Central memory CD8-positive, alpha-beta T cell (primary cell): ENCODE data around the gene RB1.

Experiments used
- ATAC-seq: fragments of 150-1000 bp; cut with Tn5 transposase; replicated peaks from 2 replicates; pipeline ENCODE4 v1.10.0; 2022; ENCODE audit warnings: mild to moderate bottlenecking, moderate FRiP score, moderate number of reproducible peaks; ENCODE audit not compliant: poor library complexity, severe bottlenecking; ENCODE audit errors: extremely low read depth
- DNase-seq, 2 donors: peaks; one replicate each; pipeline ENCODE4 v3.0.0; 2021; ENCODE audit warnings: low spot score in 2 of 2
- H3K27ac Mint-ChIP-seq: one replicate; pipeline ENCODE4 v1.8.0; 2022; ENCODE audit warnings: low read depth, mild to moderate bottlenecking, moderate library complexity, mixed read lengths
- H3K27me3 Mint-ChIP-seq: one replicate; pipeline ENCODE4 v1.8.0; 2022; ENCODE audit warnings: mixed read lengths
- H3K36me3 Mint-ChIP-seq: one replicate; pipeline ENCODE4 v1.8.0; 2022; ENCODE audit warnings: mild to moderate bottlenecking, moderate library complexity, mixed read lengths; ENCODE audit not compliant: insufficient read depth
- H3K4me1 Mint-ChIP-seq: one replicate; pipeline ENCODE4 v1.8.0; 2022; ENCODE audit warnings: mixed read lengths
- H3K4me3 Mint-ChIP-seq: one replicate; pipeline ENCODE4 v1.8.0; 2022; ENCODE audit warnings: mild to moderate bottlenecking, moderate library complexity, mixed read lengths
- H3K9me3 Mint-ChIP-seq: one replicate; pipeline ENCODE4 v1.8.0; 2022; ENCODE audit warnings: mixed read lengths

Gene RB1

GRCh38 chr13:48304143-48304876 is 759 bp downstream of the RB1 start:
- peaks cover 31% of the 10 kb centered on the region for H3K36me3 Mint-ChIP-seq
- peaks cover 33% of the 10 kb centered on the region for H3K4me1 Mint-ChIP-seq
- no peaks in the 10 kb centered on the region for H3K27me3 Mint-ChIP-seq
- H3K4me3 Mint-ChIP-seq = peak overlapping the region; percentile 95
- DNase-seq (no peak), ATAC-seq (peak; percentile 8)
- no peaks in the 10 kb centered on the region for H3K9me3 Mint-ChIP-seq
- H3K27ac Mint-ChIP-seq = peak overlapping the region; percentile 95

- Mint-ChIP-seq H3K27me3 (no peaks in the 10 kb centered on the region), H3K9me3 (no peaks in the 10 kb centered on the region), H3K36me3 (peaks cover 21% of the 10 kb centered on the region), H3K4me3 (no peak overlapping the region), H3K4me1 (peaks cover 40% of the 10 kb centered on the region), H3K27ac (no peak overlapping the region)
- ATAC-seq = no peak
- no peak for DNase-seq
Measured at GRCh38 chr13:48311223-48311622, 7.7 kb downstream of the RB1 start.

GRCh38 chr13:48315969-48316650 is 12.6 kb downstream of the RB1 start:
- Mint-ChIP-seq H3K36me3 (peaks cover 26% of the 10 kb centered on the region), H3K27me3 (no peaks in the 10 kb centered on the region), H3K27ac (peak overlapping the region; percentile 35), H3K4me1 (peaks cover 43% of the 10 kb centered on the region), H3K4me3 (no peak overlapping the region), H3K9me3 (no peaks in the 10 kb centered on the region)
- ATAC-seq (no peak), DNase-seq (no peak)

GRCh38 chr13:48316826-48317510 is 13.4 kb downstream of the RB1 start:
- DNase-seq = no peak
- Mint-ChIP-seq H3K36me3 (peaks cover 24% of the 10 kb centered on the region), H3K27me3 (no peaks in the 10 kb centered on the region), H3K4me1 (peaks cover 43% of the 10 kb centered on the region), H3K27ac (peak overlapping the region; percentile 35), H3K4me3 (peak overlapping the region; percentile 6), H3K9me3 (no peaks in the 10 kb centered on the region)
- no peak for ATAC-seq

GRCh38 chr13:48317511-48318376 is 14.2 kb downstream of the RB1 start:
- no peak overlapping the region for H3K4me3 Mint-ChIP-seq
- H3K27ac Mint-ChIP-seq = no peak overlapping the region
- H3K27me3 Mint-ChIP-seq = no peaks in the 10 kb centered on the region
- H3K9me3 Mint-ChIP-seq = no peaks in the 10 kb centered on the region
- no peak for DNase-seq
- no peak for ATAC-seq
- H3K4me1 Mint-ChIP-seq = peaks cover 37% of the 10 kb centered on the region
- peaks cover 25% of the 10 kb centered on the region for H3K36me3 Mint-ChIP-seq

GRCh38 chr13:48318377-48318811 is 14.8 kb downstream of the RB1 start:
- peak overlapping the region; percentile 79 for H3K4me3 Mint-ChIP-seq
- DNase-seq (no peak), ATAC-seq (no peak)
- no peaks in the 10 kb centered on the region for H3K27me3 Mint-ChIP-seq
- H3K36me3 Mint-ChIP-seq = peaks cover 22% of the 10 kb centered on the region
- no peaks in the 10 kb centered on the region for H3K9me3 Mint-ChIP-seq
- H3K27ac Mint-ChIP-seq = peak overlapping the region; percentile 79
- peaks cover 31% of the 10 kb centered on the region for H3K4me1 Mint-ChIP-seq

- Mint-ChIP-seq H3K4me3 (peak overlapping the region; percentile 79), H3K9me3 (no peaks in the 10 kb centered on the region), H3K27me3 (no peaks in the 10 kb centered on the region), H3K36me3 (peaks cover 21% of the 10 kb centered on the region), H3K4me1 (peaks cover 31% of the 10 kb centered on the region), H3K27ac (peak overlapping the region; percentile 79)
- ATAC-seq (no peak), DNase-seq (no peak)
Measured at GRCh38 chr13:48318821-48319511, 15.4 kb downstream of the RB1 start.

- no peak for DNase-seq
- Mint-ChIP-seq H3K4me1 (peaks cover 36% of the 10 kb centered on the region), H3K27ac (peak overlapping the region; percentile 79)
Measured at GRCh38 chr13:48319531-48320398, 16.2 kb downstream of the RB1 start.

GRCh38 chr13:48320399-48320790 is 16.8 kb downstream of the RB1 start:
- ATAC-seq = peak; percentile 37
- peaks cover 20% of the 10 kb centered on the region for H3K36me3 Mint-ChIP-seq
- H3K4me1 Mint-ChIP-seq = peaks cover 36% of the 10 kb centered on the region

More at GRCh38 chr13:48319531-48320398, 16.2 kb downstream of the RB1 start:
- Mint-ChIP-seq H3K36me3 (peaks cover 20% of the 10 kb centered on the region), H3K4me3 (peak overlapping the region; percentile 79), H3K27me3 (no peaks in the 10 kb centered on the region), H3K9me3 (no peaks in the 10 kb centered on the region)
- peak; percentile 54 for ATAC-seq

GRCh38 chr13:48320891-48321510 is 17.4 kb downstream of the RB1 start:
- DNase-seq = no peak
- peak overlapping the region; percentile 79 for H3K27ac Mint-ChIP-seq
- peaks cover 20% of the 10 kb centered on the region for H3K36me3 Mint-ChIP-seq

More at GRCh38 chr13:48320399-48320790, 16.8 kb downstream of the RB1 start:
- Mint-ChIP-seq H3K9me3 (no peaks in the 10 kb centered on the region), H3K27ac (peak overlapping the region; percentile 79), H3K4me3 (peak overlapping the region; percentile 79), H3K27me3 (no peaks in the 10 kb centered on the region)
- DNase-seq = no peak

DNA sequence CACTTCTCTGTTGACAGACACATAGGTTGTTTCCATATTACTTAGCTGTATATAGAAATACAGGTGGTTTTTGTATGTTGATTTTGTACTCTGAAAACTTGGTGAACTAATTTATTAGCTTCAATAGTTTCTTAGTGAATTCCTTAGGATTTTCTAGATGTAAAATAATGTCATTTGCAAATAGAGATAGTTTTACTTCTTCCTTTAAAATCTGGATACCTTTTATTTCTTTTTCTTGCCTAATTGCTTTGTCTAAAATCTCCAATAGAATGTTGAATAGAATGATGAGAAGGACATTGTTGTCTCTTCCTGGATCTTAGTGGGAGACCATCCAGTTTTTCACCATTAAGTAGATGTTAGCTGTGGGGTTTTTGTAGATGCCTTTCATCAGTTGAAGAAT is 18.7 kb downstream of the RB1 start:
- Mint-ChIP-seq H3K4me3 (peak overlapping the region; percentile 79), H3K9me3 (no peaks in the 10 kb centered on the region), H3K4me1 (peaks cover 37% of the 10 kb centered on the region), H3K27me3 (no peaks in the 10 kb centered on the region), H3K36me3 (peaks cover 18% of the 10 kb centered on the region), H3K27ac (no peak overlapping the region)
- DNase-seq = no peak
- ATAC-seq = no peak

More at GRCh38 chr13:48320891-48321510, 17.4 kb downstream of the RB1 start:
- Mint-ChIP-seq H3K9me3 (no peaks in the 10 kb centered on the region), H3K4me1 (peaks cover 36% of the 10 kb centered on the region), H3K27me3 (no peaks in the 10 kb centered on the region), H3K4me3 (peak overlapping the region; percentile 79)
- ATAC-seq = no peak
